Stimulated activated CD8-positive, alpha-beta memory T cell treated with anti-CD3 and anti-CD28 coated beads, Interleukin-7, amount 100 ng/mL, for 1 hour (primary cell): Measurements from ENCODE around the gene UBTD2.
A peak's percentile ranks its signal among the peaks of the same experiment; 100 is the strongest.
"Not testable (repeated sequence)": the region's sequence is repeated elsewhere in the genome, so short reads cannot be mapped to it uniquely, and the experiment has no call there.

Experiments
- DNase-seq, 2 donors: peaks; one replicate each; pipeline ENCODE4 v3.0.0-alpha.2; 2020; ENCODE audit warnings: low read depth in 2 of 2

Gene UBTD2

DNA sequence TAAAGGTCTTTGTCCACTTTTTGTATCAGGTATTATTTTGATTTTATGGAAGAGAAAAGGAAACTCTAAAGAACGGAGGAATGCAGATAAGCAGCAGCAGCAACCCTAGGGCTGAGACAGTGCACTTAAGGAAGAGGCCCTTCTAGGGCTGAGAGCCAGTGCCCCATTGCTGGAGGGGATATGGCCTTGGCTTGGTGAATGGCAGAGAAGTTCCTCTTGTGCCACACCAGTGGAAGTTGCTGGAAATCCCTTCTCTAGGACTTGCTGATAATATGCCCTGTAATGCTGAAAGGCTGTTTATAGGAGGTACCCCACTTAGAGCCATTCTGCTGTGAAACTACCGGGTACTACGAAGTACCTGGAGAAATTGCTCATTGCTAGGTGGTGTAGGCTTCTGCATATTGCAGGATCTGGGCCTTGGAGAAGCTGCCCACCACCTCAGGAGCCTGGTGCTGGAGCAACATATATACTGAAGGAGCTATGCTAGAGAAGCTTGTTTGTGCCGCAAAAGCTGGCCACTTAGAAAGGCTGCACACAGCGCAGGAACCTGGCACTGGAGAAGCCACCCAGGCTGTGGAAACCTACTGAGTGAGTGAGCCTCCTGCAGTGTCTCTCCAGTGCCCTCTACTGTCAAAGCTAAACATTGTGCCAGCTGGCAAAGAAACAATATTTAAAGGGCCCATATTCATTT lies 9.6 kb upstream of the UBTD2 start:
- DNase-seq = peak; percentile 9 to 16

DNA sequence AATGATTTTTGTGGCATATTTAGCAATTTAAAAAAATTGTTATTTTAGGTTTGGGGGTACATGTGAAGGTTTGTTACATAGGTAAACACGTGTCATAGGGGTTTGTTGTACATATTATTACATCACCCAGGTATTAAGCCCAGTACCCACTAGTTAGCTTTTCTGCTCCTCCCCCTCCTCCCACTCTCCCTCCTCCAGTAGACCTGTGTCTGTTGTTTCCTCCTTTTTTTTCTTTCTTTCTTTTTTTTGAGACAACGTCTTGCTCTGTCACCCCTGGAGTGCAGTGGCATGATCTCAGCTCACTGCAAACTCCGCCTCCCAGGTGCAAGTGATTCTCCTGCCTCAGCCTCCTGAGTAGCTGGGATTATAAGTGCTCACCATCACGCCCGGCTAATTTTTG lies 8.3 kb upstream of the UBTD2 start:
- not testable (repeated sequence) for DNase-seq

DNA sequence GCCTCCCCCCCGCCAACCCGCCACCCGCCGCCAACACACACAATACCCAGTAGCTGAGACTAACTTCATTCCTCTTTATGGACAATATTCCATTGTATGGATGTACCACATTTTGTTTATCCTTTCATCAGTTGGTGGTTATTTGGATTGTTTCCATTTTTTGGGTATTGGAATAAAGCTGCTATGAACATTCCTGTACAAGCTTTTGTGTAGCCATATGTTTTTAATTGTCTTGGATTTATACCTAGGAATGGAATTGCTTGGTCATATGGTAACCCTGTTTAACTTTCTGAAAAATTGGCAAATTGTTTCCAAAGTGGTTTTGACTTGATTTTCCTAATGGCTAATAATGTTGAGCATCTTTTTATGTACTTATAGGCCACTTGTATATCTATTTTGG lies 4.9 kb upstream of the UBTD2 start:
- DNase-seq = no peak

DNA sequence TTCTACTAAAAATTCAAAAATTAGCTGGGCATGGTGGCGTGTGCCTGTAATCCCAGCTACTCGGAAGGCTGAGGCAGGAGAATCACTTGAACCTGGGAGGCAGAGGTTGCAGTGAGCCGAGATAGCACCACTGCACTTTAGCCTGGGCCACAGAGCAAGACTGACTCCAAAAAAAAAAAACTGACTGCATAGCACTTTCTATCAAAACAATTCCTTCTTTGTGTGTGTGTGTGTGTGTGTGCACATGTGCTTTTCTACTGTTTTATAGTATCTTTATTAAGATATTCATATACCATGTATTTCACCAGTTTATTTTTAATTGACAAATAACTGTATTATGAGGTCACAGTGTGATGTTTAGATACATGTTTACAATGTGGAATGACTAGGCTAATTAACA lies 3.6 kb upstream of the UBTD2 start:
- not testable (repeated sequence) for DNase-seq

DNA sequence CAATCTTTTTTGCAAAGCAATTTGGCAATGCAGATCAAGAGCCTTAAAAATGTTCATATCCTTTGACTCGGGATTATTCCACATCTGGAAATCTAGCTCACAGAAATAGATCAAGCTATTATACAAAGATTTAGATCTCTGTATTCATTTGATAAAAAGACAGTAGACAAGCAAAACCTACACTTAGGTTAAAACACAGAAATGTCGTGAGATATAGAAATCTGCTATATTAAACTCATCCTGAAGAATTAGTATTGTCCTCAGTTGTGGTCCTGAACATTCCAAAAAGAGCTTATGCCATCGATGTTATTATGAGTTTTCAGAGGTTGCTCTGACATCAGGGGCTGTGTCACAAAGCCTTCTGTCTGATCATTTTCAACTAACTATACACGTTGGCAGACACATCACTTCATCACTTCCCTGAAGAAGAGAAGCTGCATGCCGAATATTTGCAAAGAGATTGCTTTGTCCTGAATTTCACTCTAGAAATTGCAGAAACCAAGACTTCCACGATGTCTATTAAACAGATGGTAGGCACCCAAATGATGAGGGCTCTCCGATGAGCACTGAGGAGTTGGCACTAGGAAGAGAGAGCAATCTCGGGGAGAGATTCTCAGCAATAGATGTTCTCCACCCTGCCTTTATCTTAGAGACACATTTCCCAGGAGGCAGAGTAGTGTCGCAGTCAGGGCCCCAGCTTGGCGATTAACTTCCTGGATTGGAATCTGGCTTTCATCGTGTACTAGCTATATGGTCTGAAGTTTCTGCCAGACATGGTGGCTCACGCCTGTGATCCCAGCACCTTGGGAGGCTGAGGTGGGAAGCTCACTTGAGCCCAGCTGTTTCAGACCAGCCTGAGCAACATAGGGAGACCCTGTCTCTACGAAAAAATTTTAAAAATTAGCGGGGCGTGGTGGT lies 1.9 kb upstream of the UBTD2 start:
- DNase-seq = no peak

DNA sequence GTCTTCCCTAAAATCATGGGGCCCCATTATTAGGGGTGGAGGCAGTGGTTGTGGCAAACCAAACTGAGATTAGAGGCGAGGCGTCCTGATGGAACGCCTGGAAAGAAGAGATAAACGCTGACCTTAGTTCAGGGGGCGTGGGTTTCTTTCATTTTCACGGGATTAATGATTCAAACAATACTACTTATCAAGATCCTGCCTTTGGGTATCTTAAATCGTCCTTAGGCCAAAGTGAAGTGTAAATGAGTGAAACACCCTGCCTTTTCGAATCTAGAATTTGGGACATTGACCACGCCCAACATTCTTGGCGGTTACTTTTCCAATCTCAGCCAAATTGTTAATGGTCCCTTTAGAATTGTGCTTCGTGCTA lies 1.0 kb upstream of the UBTD2 start:
- DNase-seq = no peak

DNA sequence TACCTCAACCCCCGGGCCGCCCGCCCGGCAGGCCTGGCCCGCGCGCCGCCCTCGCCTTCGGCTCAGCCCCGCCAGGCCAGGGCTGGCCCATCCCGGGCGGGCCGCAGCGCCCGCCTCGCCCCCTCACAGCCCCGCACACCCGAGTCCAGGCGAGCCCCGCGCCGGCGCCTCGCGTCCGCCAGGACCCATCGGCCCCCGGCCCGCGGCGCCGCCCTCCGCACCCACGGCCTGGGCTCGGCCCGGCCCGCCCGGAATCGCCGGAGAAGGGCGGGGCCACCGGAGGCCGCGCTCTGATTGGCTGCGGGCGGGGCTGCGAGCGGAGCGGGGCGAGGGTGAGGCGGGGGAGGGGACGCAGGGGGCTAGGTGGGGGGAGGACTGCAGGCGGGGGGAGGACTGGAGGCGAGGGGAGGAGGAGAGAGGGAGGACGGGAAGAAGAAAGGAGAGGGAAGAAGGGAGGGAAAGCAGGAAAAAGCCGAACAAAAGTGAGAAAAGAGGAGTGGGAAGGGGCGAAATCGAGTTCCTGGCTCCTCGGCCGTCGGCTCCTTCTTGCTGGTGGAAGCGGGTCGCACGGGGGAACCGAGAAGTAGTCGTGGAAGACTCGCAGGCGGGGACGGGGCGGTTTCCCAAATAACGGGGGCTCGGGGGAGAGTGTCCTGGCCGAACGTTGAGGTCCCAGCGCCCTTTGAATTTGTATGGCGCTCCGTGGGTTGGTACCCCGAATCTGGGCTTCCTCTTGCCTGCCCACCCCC lies 472 bp upstream of the UBTD2 start:
- peak; percentile 57 to 58 for DNase-seq

DNA sequence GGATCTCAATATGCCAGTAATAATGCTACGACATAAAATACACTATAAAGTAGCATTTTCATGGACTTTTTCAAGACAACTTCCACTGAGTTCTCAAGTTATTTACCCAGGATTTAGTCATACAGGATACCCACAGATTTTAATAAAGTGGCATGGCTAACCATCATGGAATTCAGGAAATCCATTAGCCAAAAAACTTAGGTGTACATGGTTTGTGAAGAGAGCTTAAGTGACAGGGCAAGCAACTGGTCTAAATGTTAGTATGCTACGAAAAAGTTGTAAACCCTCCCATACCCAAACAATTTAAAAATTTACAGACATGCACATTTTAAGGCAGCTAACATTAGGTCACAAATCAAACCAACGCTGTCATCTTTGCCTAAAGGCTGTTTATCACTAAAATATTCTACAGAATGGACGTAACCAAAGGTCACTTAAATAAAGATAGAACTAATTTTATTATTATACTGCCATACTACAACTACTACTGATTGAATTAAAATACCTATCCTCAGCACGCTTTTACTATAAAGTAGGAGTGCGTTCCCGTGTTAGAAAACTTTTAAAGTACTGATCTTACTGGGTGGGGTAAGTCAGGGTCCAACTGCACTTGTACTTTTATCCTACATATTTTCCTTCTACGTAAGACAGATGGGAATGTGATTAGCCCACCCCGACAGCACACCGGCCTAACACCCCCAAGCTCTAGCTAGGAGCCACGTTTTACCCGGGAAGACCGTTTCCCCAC lies 1.1 kb downstream of the UBTD2 start:
- no peak for DNase-seq

DNA sequence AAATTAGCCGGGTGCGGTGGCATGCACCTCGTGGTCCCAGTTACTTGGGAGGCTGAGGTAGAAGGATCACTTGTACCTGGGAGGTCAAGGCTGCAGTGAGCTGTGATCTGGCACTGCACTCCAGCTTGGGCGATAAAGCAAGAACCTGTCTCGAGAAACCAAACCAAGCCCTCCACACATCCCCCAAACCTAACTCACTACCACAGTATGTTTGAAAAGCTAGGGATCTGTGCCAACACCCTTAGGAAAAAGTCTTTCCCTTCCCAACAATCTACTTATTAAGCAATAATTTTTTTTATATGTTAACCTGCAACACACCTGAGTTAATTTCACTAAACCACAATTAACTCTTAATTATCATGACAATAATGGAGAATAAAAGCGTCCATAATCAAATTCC lies 2.2 kb downstream of the UBTD2 start:
- no peak for DNase-seq

DNA sequence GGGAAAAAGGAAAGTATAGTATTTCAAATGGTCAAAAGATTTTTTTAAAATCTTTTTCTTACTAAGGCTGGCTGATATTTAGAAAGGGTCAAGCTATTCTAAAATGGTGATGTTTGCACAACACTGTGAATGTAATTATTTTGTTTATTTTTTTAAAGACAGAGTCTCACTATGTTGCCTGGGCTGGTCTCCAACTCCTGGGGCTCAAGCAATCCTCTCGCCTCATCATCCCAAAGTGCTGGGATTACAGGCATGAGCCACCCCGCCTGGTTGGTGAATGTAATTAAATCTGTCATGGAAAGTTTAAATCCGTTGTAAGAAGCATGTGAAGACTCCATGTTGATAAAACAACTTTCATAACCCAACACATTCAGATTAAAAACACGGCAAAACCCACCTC lies 2.6 kb downstream of the UBTD2 start:
- no peak for DNase-seq

DNA sequence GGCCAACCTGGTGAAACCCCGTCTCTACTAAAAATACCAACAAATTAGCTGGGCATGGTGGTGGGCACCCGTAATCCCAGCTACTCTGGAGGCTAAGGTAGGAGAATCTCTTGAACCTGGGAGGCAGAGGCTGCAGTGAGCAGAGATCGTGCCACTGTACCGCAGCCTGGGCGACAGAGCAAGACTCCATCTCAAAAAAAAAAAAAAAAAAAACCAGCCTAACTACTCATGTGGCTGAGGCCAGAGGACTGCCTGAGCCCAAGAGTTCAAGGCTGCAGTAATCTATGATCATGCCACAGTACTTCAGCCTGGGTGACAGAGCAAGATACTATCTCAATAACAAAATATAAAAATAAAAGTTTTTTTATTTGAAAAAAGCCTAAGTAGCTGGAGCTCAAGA lies 3.2 kb downstream of the UBTD2 start:
- DNase-seq = no peak

DNA sequence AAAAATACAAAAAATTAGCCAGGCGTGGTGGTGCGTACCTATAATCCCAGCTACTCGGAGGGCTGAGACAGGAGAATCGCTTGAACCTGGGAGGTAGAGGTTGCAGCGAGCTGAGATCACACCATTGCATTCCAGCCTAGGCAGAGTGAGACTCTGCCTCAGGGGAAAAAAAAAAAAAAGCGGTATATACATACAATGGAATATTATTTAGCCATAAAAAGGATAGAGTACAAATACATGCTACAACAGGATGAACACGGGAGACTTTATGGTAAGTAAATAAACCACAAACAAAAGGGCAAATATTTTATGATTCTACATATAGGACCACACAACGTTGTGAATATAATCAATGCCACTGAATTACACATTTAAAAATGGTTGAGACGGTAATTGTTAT lies 5.2 kb downstream of the UBTD2 start:
- no peak for DNase-seq

DNA sequence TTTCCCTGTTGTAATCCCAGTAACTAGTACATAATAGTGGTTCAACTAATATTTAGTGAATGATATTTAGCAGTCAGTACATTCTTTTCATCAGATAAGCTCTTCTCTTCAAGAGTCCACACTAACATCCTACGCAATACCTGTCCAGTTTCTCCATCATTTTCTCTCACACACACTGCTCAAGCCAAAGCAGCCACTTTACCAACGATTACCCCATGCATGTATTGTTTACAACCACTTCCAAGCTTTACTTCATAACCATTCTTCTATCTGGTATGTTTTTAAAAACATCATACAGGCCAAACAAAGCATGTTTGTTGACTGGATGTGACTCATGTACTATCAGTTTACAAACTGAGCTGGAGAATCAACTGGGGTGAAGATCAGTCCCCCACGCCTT lies 7.3 kb downstream of the UBTD2 start:
- DNase-seq = no peak

DNA sequence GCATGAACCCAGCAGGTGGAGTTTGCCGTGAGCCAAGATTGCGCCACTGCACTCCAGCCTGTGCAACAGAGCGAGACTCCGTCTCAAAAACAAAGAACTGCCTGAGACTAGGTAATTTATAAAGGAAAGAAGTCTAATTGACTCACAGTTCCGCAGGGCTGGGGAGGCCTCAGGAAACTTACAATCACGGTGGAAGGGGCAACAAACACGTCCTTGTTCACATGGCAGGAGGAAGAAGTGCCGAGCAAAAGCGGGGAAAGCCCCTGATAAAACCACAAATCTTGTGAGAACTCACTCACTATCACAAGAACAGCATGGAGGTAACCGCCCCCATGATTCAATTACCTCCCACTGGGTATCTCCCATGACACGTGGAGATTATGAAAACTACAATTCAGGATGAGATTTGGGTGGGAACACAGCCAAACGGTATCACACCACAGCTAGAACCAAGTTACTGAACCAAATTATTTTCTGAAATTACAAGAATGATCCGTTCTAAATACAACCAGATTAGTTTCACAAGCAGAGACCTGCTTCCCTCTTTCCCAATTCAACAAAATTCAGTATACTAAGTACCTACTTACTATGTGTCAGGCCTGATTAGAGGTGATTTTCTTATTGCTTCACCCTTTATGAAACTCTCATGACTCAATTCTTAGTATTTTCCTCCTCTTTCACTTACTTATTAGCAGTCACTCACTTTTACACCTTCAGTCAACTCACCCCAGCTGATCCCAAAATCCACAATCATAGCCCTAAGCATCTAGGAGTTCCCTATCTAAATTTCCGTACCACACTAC lies 8.4 kb downstream of the UBTD2 start:
- DNase-seq = peak in 1 of 2 donors; percentile 10

DNA sequence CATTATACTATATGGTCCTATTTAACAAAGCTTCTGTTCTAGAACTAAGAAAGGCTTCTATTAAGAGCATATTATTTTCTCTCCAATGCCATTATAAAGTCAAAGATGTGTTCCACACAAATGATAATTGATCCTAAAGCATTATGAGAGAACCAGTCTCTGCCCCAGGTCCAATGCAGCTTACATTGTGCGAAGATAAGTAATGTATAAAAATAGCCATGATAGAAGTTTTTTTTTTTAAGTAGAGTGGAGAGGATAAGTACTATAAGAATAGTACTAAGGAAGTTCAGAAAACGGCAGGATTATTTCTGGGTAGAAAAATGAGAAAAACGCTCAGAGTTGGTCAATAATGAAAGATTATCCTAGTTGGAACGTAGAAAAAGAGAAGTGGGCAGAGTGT lies 15.6 kb downstream of the UBTD2 start:
- DNase-seq = no peak

DNA sequence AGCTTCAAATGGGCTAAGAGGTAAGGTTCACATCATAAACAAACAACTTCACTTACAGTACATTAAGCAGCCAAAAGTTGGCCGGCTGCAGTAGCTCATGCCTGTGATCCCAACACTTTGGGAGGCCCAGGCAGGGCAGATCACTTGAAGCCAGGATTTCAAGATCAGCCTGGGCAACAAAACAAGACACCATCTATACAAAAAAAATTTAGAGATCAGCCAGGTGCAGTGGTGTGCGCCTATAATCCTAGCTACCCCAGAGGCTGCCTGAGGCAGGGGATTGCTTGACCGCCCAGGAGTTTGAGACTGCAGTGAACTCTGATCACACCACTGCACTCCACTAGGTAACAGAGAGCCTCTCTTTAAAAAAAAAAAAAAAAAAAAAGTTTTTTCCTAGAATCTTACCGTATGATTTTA lies 16.9 kb downstream of the UBTD2 start:
- no peak for DNase-seq

DNA sequence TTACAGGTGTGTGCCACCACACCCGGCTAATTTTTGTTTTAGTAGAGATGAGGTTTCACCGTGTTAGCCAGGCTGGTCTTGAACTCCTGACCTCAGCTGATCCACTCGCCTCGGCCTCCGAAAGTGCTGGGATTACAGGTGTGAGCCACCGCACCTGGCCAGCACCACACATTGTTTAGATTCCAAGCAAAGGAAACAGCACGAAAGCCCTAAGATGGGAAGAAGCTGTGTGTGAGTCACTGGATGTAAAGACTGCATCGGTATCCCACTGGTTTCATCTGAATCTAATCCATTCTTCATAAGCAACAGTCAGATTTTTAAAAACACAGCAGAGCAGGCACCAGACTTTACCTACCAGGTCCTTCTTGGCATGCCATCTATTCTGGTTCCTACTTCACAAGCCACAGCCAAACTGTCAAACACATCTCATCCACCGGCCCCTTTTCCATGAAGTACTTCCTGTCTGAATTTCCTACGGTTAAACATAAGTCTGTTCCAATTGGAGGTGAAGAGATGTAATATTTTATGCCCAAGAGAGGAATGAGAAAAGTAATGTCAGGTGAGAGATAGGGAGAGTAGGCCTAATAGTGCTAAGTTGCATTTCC lies 17.4 kb downstream of the UBTD2 start:
- DNase-seq = no peak

DNA sequence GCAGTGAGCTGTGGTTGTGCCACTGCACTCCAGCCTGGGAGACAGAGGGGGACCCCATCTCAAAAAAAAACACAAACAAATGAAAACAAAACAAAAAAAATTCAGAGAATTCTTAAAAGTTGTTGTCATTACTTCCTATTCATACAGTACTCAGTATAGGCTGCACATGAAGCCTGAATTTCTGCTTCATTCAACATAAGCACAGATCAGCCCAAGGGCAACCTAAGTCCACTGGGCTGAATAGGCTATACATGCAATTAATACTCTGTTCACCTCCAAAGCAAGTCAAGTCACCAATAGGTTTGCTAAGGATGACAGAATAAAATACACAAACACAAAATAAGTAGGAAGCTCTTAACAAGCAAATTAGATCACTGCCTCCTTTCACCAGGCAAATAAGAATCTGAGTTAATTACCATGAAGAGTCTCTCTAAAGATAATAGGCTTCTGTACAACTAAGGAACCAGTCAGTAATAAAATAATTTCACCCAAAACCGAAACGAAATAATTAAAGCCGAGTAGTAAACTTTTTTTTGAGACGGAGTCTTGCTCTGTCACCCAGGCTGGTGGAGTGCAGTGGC lies 18.7 kb downstream of the UBTD2 start:
- DNase-seq = no peak

DNA sequence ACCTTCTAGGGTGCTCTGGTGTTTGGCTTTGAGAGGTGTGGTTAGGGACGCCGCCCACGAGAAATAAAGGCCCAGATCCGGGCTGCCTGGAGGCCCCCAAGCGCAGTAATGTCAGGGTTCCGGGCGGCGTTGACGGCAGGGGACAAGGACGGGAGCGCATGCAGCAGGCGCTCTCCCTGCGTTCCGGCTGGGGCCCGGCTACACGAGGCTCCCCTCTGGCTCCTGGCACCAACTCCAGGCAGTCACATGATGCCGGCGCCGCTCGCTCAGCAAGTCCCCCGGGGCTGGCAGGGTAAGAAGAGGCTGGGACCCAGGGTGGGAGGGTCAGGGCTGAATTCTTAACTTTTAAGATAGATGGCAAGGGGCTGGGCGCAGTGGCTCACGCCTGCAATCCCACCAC lies 28.1 kb downstream of the UBTD2 start:
- no peak for DNase-seq

DNA sequence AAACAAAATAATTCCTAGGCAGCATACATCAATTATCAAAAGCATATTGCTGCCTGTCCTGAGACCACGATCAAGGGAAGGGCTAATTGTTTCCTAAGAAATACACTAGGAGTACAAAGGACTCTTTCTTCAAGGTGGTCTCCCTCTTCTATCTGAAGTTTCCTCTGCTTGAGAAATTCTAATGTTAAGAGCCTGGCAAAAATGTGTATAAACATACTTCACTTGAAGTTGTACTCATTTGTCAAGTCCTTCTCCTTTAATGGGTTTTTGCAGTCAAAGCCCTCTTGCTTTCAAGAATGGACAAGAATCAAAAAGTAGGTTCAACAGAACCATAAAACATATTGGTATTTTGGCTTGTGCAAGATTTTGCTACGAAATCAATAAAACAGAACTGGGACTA lies 31.1 kb downstream of the UBTD2 start:
- DNase-seq = no peak
